Astrocyte (in vitro differentiated cells and primary cell): Measurements from ENCODE around the gene BEND6. TPM values are rescaled to one million over a fixed set of nuclear protein-coding genes. Genes with fewer than 3 reads are reported as not detected.

ENCODE experiments used
- DNase-seq: peaks from one replicate; pipeline ENCODE4 v3.0.0-alpha.2; 2010; ENCODE audit warnings: low read depth
- FAIRE-seq: peaks from 2 replicates; lab custom pipeline; 2011; peaks lifted over from hg19 to GRCh38; lab: Jason Lieb, UNC
- H2AFZ ChIP-seq: 2 replicates; pipeline ENCODE4 v1.6.0; 2012; ENCODE audit warnings: low read depth, low read length, inconsistent platforms
- H3K27ac ChIP-seq: 2 replicates; pipeline ENCODE4 v1.5.1; 2011; ENCODE audit warnings: low read depth, low read length, inconsistent platforms
- H3K27me3 ChIP-seq: 2 replicates; pipeline ENCODE4 v1.6.0; 2011; ENCODE audit warnings: low read length, inconsistent platforms; ENCODE audit not compliant: insufficient read depth
- H3K36me3 ChIP-seq: 2 replicates; pipeline ENCODE4 v1.5.1; 2011; ENCODE audit warnings: low read length, inconsistent platforms; ENCODE audit not compliant: insufficient read depth
- H3K4me1 ChIP-seq: 2 replicates; pipeline ENCODE4 v1.5.1; 2011; ENCODE audit warnings: low read length, inconsistent platforms; ENCODE audit not compliant: insufficient read depth
- H3K4me2 ChIP-seq: 2 replicates; pipeline ENCODE4 v1.6.0; 2012; ENCODE audit warnings: low read length, inconsistent platforms
- H3K4me3 ChIP-seq: 2 replicates; pipeline ENCODE4 v1.5.1; 2011; ENCODE audit warnings: low read depth, mild to moderate bottlenecking, low read length, inconsistent platforms; ENCODE audit not compliant: insufficient read depth
- H3K79me2 ChIP-seq: 2 replicates; pipeline ENCODE4 v1.6.0; 2012; ENCODE audit warnings: mild to moderate bottlenecking, low read length, inconsistent platforms; ENCODE audit not compliant: insufficient read depth
- H3K9ac ChIP-seq: 2 replicates; pipeline ENCODE4 v1.6.0; 2012; ENCODE audit warnings: mild to moderate bottlenecking, low read length, inconsistent platforms
- H3K9me3 ChIP-seq: 2 replicates; pipeline ENCODE4 v1.5.1; 2012; ENCODE audit warnings: low read depth, mild to moderate bottlenecking, low read length, inconsistent platforms; ENCODE audit not compliant: insufficient read depth
- H4K20me1 ChIP-seq: 2 replicates; pipeline ENCODE4 v1.6.0; 2012; ENCODE audit warnings: low read length, inconsistent platforms; ENCODE audit not compliant: insufficient read depth
- H3K27ac Mint-ChIP-seq: one replicate; pipeline ENCODE4 v1.8.0; 2021; ENCODE audit warnings: mild to moderate bottlenecking, mixed read lengths; ENCODE audit not compliant: unreplicated experiment
- H3K27me3 Mint-ChIP-seq: one replicate; pipeline ENCODE4 v1.8.0; 2021; ENCODE audit warnings: low read depth, mixed read lengths; ENCODE audit not compliant: unreplicated experiment
- H3K36me3 Mint-ChIP-seq: one replicate; pipeline ENCODE4 v1.8.0; 2021; ENCODE audit warnings: low read depth, mixed read lengths; ENCODE audit not compliant: unreplicated experiment
- H3K4me1 Mint-ChIP-seq: one replicate; pipeline ENCODE4 v1.8.0; 2021; ENCODE audit warnings: low read depth, mixed read lengths; ENCODE audit not compliant: unreplicated experiment
- H3K4me3 Mint-ChIP-seq: one replicate; pipeline ENCODE4 v1.8.0; 2021; ENCODE audit warnings: mild to moderate bottlenecking, moderate library complexity, mixed read lengths; ENCODE audit not compliant: unreplicated experiment
- H3K9me3 Mint-ChIP-seq: one replicate; pipeline ENCODE4 v1.8.0; 2021; ENCODE audit warnings: mild to moderate bottlenecking, mixed read lengths; ENCODE audit not compliant: unreplicated experiment
- CTCF ChIP-seq: IDR thresholded peaks from 2 replicates; pipeline ENCODE4 v1.5.1; 2011; ENCODE audit warnings: low read depth, mild to moderate bottlenecking, inconsistent platforms, low read length, moderate library complexity; ENCODE audit not compliant: insufficient read depth
- EZH2 ChIP-seq: IDR thresholded peaks from 2 replicates; pipeline ENCODE4 v1.6.1; 2012; ENCODE audit warnings: mild to moderate bottlenecking, low read length, inconsistent platforms; ENCODE audit not compliant: insufficient read depth
- total RNA-seq: library from RNA; stranded (reverse); gene quantifications from 2 replicates; pipeline ENCODE4 v1.2.1, GENCODE V29; 2021

The BEND6 gene
- total RNA-seq, 1 donor from 2014 or later, result 8.3 TPM

- Histone ChIP-seq H3K36me3 (no peaks in the 10 kb centered on the region), H3K4me1 (no peaks in the 10 kb centered on the region), H3K9me3 (no peaks in the 10 kb centered on the region), H3K27me3 (no peaks in the 10 kb centered on the region), H2AFZ (no peak overlapping the region), H3K4me3 (no peak overlapping the region), H3K9ac (no peak overlapping the region), H3K79me2 (no peaks in the 10 kb centered on the region), H3K4me2 (no peak overlapping the region), H3K27ac (no peak overlapping the region), H4K20me1 (no peaks in the 10 kb centered on the region)
- Mint-ChIP-seq H3K4me3 (no peak overlapping the region), H3K36me3 (peaks cover 2% of the 10 kb centered on the region), H3K27ac (no peak overlapping the region), H3K27me3 (no peaks in the 10 kb centered on the region), H3K4me1 (no peaks in the 10 kb centered on the region), H3K9me3 (no peaks in the 10 kb centered on the region)
- TF ChIP-seq CTCF, result no peak
- no peak for TF ChIP-seq EZH2
- no peak for DNase-seq
- FAIRE-seq, result no peak
These were observed 31.7 kb downstream of the BEND6 start for GRCh38 chr6:56986611-56987010.

- Histone ChIP-seq H3K4me3 (no peak overlapping the region), H4K20me1 (no peaks in the 10 kb centered on the region), H3K27me3 (no peaks in the 10 kb centered on the region), H2AFZ (no peak overlapping the region), H3K4me1 (no peaks in the 10 kb centered on the region), H3K36me3 (no peaks in the 10 kb centered on the region), H3K27ac (no peak overlapping the region), H3K79me2 (no peaks in the 10 kb centered on the region), H3K9ac (no peak overlapping the region), H3K4me2 (no peak overlapping the region), H3K9me3 (no peaks in the 10 kb centered on the region)
- no peak for DNase-seq
- Mint-ChIP-seq H3K4me3 (no peak overlapping the region), H3K36me3 (peaks cover 2% of the 10 kb centered on the region), H3K27me3 (no peaks in the 10 kb centered on the region), H3K27ac (no peak overlapping the region), H3K4me1 (no peaks in the 10 kb centered on the region), H3K9me3 (no peaks in the 10 kb centered on the region)
- TF ChIP-seq CTCF (no peak), EZH2 (no peak)
- no peak for FAIRE-seq
These were observed 33.2 kb downstream of the BEND6 start for GRCh38 chr6:56988145-56988544.

DNA sequence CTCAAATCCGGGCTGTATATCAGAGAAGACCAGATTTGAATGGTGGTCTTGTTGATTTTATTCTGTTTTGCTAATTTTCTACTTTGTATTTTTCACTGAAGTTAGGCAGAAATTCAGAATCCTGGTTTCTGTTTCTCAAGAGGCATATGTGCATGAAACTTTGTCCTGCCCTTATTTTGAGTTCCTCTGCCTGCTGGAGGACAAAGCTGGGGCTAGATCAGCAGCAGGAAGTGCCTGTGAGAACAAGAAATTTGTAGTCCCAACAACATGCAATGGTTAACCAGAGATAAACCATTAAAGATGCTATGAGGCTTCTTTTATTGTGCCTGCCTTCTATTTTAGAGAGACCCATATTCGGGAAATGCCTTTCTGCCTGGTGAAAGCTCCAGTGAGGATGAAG lies 37.1 kb downstream of the BEND6 start:
- Mint-ChIP-seq H3K36me3 (peaks cover 3% of the 10 kb centered on the region), H3K4me1 (no peaks in the 10 kb centered on the region), H3K9me3 (peaks cover 3% of the 10 kb centered on the region), H3K27me3 (no peaks in the 10 kb centered on the region), H3K4me3 (no peak overlapping the region), H3K27ac (no peak overlapping the region)
- Histone ChIP-seq H2AFZ (no peak overlapping the region), H3K4me2 (no peak overlapping the region), H3K79me2 (no peaks in the 10 kb centered on the region), H3K9me3 (no peaks in the 10 kb centered on the region), H3K27me3 (no peaks in the 10 kb centered on the region), H3K27ac (no peak overlapping the region), H3K36me3 (no peaks in the 10 kb centered on the region), H3K4me3 (no peak overlapping the region), H3K9ac (no peak overlapping the region), H3K4me1 (no peaks in the 10 kb centered on the region), H4K20me1 (no peaks in the 10 kb centered on the region)
- TF ChIP-seq EZH2, result no peak
- TF ChIP-seq CTCF, result no peak
- DNase-seq, result no peak
- no peak for FAIRE-seq
